ENCODE measurements around the gene MDM2.

MDM2 gene

DNA sequence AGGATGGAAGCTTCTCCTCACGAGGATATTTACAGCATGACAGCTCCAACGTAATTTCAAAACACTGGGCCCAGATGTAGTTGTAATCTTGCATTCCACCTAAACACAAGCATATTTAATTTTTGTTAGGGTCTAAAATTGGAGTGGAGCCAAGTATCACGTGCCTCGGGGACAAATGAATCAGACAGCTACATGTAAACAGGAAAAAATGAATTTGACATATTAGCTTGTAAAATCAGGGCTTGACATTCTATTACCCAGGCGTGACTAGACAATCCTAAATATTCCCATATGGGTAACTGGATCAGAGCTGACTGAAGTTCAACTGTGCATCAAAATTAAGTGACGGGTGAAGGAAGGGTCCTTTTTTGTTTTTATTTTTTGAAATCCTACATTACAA, 59.0 kb downstream of the MDM2 start:
- Mint-ChIP-seq H3K27ac (no peak overlapping the region), H3K36me3 (ENCODE audit: low read depth) (peaks cover 69% of the 10 kb centered on the region), H3K4me1 (ENCODE audit: low read depth) (no peaks in the 10 kb centered on the region), H3K4me3 (no peak overlapping the region), H3K9me3 (no peaks in the 10 kb centered on the region), H3K27me3 (no peaks in the 10 kb centered on the region)
- intact Hi-C loops (cut with micrococcal nuclease): loop anchor here (10.0 kb wide), 1 partner anchor 388 kb away; no protein-coding TSS in a partner anchor

DNA sequence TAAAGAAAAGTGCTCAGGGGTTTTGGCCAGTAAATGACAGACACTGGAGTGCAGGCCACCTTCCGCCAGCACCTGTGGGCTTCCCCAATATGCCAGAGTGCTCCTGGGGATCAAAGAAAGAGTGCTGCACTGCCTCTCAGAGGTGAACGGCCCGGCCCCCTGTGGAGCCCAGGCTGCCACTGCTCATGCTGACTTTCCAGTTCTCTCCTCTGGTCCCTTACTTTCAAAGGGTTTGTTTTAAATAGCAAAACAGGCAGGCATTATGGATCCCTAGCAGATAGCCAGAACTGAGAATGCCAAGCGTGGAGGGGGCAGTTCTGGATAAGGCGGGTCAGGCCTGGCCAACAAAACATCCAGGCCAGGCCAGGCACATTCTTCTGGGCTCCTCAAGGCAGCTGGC, 59.6 kb downstream of the MDM2 start:
- Mint-ChIP-seq H3K9me3 (no peaks in the 10 kb centered on the region), H3K4me1 (ENCODE audit: low read depth) (no peaks in the 10 kb centered on the region), H3K36me3 (ENCODE audit: low read depth) (peaks cover 70% of the 10 kb centered on the region), H3K27me3 (no peaks in the 10 kb centered on the region), H3K4me3 (no peak overlapping the region), H3K27ac (no peak overlapping the region)
- intact Hi-C loops (cut with micrococcal nuclease): loop anchor here (10.0 kb wide), 1 partner anchor 387 kb away; no protein-coding TSS in a partner anchor

GRCh38 chr12:68868043-68868790, 60.2 kb downstream of the MDM2 start:
- Mint-ChIP-seq H3K4me1 (ENCODE audit: low read depth) (no peaks in the 10 kb centered on the region), H3K4me3 (no peak overlapping the region), H3K27ac (no peak overlapping the region), H3K27me3 (no peaks in the 10 kb centered on the region), H3K36me3 (ENCODE audit: low read depth) (peaks cover 70% of the 10 kb centered on the region), H3K9me3 (no peaks in the 10 kb centered on the region)
- intact Hi-C loops (cut with micrococcal nuclease): loop anchor here (10.0 kb wide), 1 partner anchor 387 kb away; no protein-coding TSS in a partner anchor

- H3K4me3 Mint-ChIP-seq: no peak overlapping the region
- H3K27me3 Mint-ChIP-seq: no peaks in the 10 kb centered on the region
- intact Hi-C loops (cut with micrococcal nuclease): no loop called here
- no peaks in the 10 kb centered on the region for H3K9me3 Mint-ChIP-seq
- H3K36me3 Mint-ChIP-seq (ENCODE audit: low read depth): peaks cover 80% of the 10 kb centered on the region
- H3K4me1 Mint-ChIP-seq (ENCODE audit: low read depth): peaks cover 5% of the 10 kb centered on the region
- H3K27ac Mint-ChIP-seq: no peak overlapping the region
Observed at GRCh38 chr12:68870011-68870410, 62.0 kb downstream of the MDM2 start.

DNA sequence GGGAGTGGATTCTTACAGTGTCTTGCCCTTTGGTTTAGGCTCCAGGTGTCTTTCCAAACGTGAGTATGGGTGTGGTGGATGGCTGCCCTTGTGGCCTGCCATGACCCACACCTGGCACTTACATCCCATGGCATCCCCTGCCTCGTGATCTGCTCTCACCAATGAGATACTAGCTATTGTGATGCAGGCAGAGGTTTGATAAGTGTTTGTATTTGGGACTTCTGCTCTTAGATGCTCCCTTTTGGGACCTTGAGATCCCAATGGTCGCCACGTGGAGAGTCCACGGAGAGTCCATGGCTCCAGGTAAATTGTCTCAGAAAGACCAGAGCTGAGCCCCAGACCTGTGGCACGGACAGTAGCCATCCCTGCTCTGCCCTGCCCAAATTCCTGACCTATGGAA, 62.5 kb downstream of the MDM2 start:
- Mint-ChIP-seq H3K27me3 (no peaks in the 10 kb centered on the region), H3K4me1 (ENCODE audit: low read depth) (peaks cover 5% of the 10 kb centered on the region), H3K27ac (no peak overlapping the region), H3K9me3 (no peaks in the 10 kb centered on the region), H3K36me3 (ENCODE audit: low read depth) (peaks cover 80% of the 10 kb centered on the region), H3K4me3 (no peak overlapping the region)
- intact Hi-C loops (cut with micrococcal nuclease): no loop called here

DNA sequence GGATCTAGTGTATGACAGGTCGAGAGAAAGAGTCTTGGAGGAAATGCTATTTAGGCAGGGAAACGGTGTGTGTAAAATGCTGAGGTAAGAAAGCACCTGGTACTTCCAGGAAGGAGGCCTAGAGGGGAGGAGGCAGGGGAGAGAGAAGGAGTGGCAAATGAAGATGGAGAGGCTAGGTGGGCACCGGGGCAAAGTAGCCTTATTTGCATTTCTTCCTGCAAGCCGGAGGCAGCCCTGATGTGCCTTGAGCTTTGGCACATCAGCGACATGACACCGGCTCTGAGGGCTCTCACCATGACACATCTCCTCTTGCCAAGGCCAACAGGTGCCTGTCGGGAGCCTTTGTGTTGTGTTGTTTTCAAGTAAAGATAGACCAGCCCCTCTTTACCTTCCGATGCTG, 63.4 kb downstream of the MDM2 start:
- H3K4me3 Mint-ChIP-seq: no peak overlapping the region

GRCh38 chr12:68871921-68872320, 63.9 kb downstream of the MDM2 start:
- Mint-ChIP-seq H3K9me3 (no peaks in the 10 kb centered on the region), H3K36me3 (ENCODE audit: low read depth) (peaks cover 74% of the 10 kb centered on the region), H3K27me3 (no peaks in the 10 kb centered on the region), H3K4me3 (no peak overlapping the region), H3K27ac (no peak overlapping the region), H3K4me1 (ENCODE audit: low read depth) (peaks cover 5% of the 10 kb centered on the region)
- intact Hi-C loops (cut with micrococcal nuclease): no loop called here

More for the DNA sequence above, 63.4 kb downstream of the MDM2 start:
- Mint-ChIP-seq H3K36me3 (ENCODE audit: low read depth) (peaks cover 74% of the 10 kb centered on the region), H3K27ac (no peak overlapping the region), H3K9me3 (no peaks in the 10 kb centered on the region), H3K27me3 (no peaks in the 10 kb centered on the region), H3K4me1 (ENCODE audit: low read depth) (peaks cover 5% of the 10 kb centered on the region)
- intact Hi-C loops (cut with micrococcal nuclease): no loop called here

DNA sequence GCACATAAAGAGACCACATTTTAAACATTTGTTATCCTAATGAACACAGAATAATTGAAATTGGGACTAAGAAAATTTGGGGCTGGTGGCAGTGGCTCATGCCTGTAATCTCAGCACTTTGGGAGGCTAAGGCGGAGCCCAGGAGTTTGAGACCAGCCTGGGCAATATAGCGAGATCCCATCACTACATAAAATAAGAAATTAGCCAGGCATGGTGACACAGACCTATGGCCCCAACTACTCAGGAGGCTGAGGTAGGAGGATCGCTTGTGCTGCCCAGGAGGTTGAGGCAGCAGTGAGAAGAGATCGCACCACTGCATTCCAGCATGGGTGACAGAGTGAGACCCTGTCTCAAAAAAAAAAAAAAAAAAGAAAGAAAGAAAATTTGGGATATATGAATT, 65.3 kb downstream of the MDM2 start:
- H3K4me1 Mint-ChIP-seq (ENCODE audit: low read depth): peaks cover 5% of the 10 kb centered on the region
- no peak overlapping the region for H3K27ac Mint-ChIP-seq
- intact Hi-C loops (cut with micrococcal nuclease): no loop called here
- peaks cover 73% of the 10 kb centered on the region for H3K36me3 Mint-ChIP-seq (ENCODE audit: low read depth)
- H3K4me3 Mint-ChIP-seq: no peak overlapping the region
- no peaks in the 10 kb centered on the region for H3K27me3 Mint-ChIP-seq
- no peaks in the 10 kb centered on the region for H3K9me3 Mint-ChIP-seq

DNA sequence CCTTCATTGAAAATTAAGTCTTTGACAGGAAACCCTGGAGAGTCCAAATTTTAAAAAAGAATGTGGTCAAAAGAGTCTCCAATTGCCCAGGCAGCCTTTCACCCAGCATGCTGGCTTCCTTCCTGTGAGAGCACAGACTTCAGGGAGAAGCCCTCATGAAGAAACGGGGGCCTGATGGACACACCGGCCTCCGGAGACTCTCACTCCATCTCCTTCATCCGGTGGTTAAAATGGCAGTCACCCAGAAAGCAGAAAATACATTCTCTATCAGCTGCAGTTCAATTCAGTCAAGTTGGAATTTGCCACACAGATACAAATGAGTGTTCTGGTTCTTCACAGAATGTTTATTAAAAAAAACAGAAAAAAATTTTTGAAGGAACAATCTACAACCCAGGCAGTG, 68.5 kb downstream of the MDM2 start:
- Mint-ChIP-seq H3K4me1 (ENCODE audit: low read depth) (peaks cover 5% of the 10 kb centered on the region), H3K27me3 (no peaks in the 10 kb centered on the region), H3K27ac (peak overlapping the region; percentile 45), H3K36me3 (ENCODE audit: low read depth) (peaks cover 66% of the 10 kb centered on the region), H3K9me3 (no peaks in the 10 kb centered on the region), H3K4me3 (no peak overlapping the region)
- intact Hi-C loops (cut with micrococcal nuclease): no loop called here

- Mint-ChIP-seq H3K27me3 (no peaks in the 10 kb centered on the region), H3K4me1 (ENCODE audit: low read depth) (peaks cover 5% of the 10 kb centered on the region), H3K36me3 (ENCODE audit: low read depth) (peaks cover 68% of the 10 kb centered on the region), H3K4me3 (no peak overlapping the region), H3K27ac (no peak overlapping the region), H3K9me3 (no peaks in the 10 kb centered on the region)
- intact Hi-C loops (cut with micrococcal nuclease): no loop called here
Observed at GRCh38 chr12:68877583-68877982, 69.6 kb downstream of the MDM2 start.

DNA sequence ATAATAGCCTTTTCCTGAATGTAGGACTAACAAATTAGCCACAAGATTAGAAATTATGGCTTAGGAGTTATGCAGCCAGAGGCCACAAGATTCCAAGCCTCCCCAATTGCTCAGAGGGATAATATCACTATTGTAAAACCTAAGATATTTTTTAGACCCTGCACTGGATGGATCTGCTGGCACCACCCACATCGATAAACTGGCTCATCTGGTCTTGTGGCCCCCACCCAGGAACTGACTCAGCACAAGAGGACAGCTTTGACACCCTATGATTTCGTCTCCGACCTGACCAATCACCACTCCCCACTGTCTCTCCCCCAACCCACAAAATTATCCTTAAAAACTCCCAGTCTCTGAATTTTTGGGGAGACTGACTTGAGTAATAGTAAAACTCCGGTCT, 70.3 kb downstream of the MDM2 start:
- Mint-ChIP-seq H3K4me1 (ENCODE audit: low read depth) (peaks cover 5% of the 10 kb centered on the region), H3K4me3 (no peak overlapping the region), H3K27ac (no peak overlapping the region), H3K9me3 (no peaks in the 10 kb centered on the region), H3K36me3 (ENCODE audit: low read depth) (peaks cover 75% of the 10 kb centered on the region), H3K27me3 (no peaks in the 10 kb centered on the region)
- intact Hi-C loops (cut with micrococcal nuclease): no loop called here

GRCh38 chr12:68878846-68879245, 70.9 kb downstream of the MDM2 start:
- peaks cover 80% of the 10 kb centered on the region for H3K36me3 Mint-ChIP-seq (ENCODE audit: low read depth)
- peaks cover 5% of the 10 kb centered on the region for H3K4me1 Mint-ChIP-seq (ENCODE audit: low read depth)
- no peaks in the 10 kb centered on the region for H3K27me3 Mint-ChIP-seq
- H3K9me3 Mint-ChIP-seq: no peaks in the 10 kb centered on the region
- no peak overlapping the region for H3K4me3 Mint-ChIP-seq
- intact Hi-C loops (cut with micrococcal nuclease): no loop called here
- H3K27ac Mint-ChIP-seq: no peak overlapping the region

DNA sequence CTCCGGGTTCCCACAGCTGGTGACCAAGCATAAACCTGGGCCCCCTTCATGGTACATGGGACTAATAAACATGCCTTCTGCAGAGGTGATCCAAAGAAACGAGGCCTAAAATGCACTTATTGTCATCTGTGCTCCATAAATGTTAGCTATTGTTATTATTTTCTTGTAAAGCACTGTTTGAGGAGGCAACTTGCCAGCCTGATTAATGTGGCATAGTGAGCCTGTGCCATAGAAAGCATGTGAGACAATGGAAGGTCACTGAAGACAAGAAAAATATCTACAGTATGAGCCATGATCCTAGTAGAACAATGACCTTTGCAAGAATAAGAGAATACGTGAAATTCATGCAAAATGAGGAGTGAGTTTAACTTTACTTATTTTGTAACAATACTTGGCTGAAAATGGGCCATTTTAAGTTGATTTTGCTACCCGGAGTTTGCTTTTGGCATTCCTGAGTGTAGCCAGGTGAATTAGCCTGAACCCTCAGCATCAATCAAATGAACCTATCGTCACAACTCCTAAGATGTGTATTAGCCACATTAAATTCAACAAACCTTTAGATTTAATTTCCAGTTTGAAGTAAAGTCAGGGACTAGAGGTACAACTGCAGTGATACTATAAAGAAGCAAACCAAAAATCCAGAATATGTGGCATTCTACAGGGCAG, 72.8 kb downstream of the MDM2 start:
- intact Hi-C loops (cut with micrococcal nuclease): no loop called here
- no peaks in the 10 kb centered on the region for H3K27me3 Mint-ChIP-seq
- H3K4me1 Mint-ChIP-seq (ENCODE audit: low read depth): no peaks in the 10 kb centered on the region
- no peak overlapping the region for H3K4me3 Mint-ChIP-seq
- H3K9me3 Mint-ChIP-seq: no peaks in the 10 kb centered on the region
- peaks cover 86% of the 10 kb centered on the region for H3K36me3 Mint-ChIP-seq (ENCODE audit: low read depth)
- H3K27ac Mint-ChIP-seq: no peak overlapping the region

DNA sequence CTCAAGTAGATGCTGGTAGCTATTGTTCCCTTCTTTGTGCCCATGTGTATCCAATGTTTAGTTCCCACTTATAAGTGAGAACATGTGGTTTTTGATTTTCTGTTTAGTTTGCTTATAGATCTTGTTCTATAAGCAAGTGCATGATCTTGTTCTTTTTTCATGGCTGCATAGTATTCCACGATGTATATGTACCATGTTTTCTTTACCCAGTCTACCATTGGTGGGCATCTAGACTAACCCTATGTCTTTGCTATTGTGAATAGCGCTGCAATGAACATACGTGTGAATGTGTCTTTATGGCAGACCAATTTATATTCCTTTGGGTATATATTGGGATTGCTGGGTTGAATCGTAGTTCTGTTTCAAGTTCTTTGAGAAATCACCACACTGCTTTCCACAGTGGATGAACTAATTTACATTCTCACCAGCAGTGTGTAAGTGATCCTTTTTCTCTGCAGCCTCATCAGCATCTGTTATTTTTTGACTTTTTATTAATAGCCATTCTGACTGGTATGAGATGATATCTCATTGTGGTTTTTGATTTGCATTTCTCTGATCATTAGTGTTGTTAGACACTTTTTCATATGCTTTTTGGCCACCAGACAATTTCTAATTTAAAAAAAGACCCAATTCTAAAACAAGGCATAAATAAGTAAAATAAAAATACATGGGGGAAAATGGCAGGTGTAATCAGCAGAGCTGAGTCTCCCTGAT, 74.4 kb downstream of the MDM2 start:
- no peak overlapping the region for H3K4me3 Mint-ChIP-seq
- no peaks in the 10 kb centered on the region for H3K27me3 Mint-ChIP-seq
- H3K27ac Mint-ChIP-seq: no peak overlapping the region
- no peaks in the 10 kb centered on the region for H3K9me3 Mint-ChIP-seq
- intact Hi-C loops (cut with micrococcal nuclease): no loop called here
- no peaks in the 10 kb centered on the region for H3K4me1 Mint-ChIP-seq (ENCODE audit: low read depth)
- H3K36me3 Mint-ChIP-seq (ENCODE audit: low read depth): peaks cover 74% of the 10 kb centered on the region

Measured in dendritic cell treated with granulocyte-macrophage colony-stimulating factor and Interleukin-4, amounts not matched to agents 40 ng/mL and 50 ng/mL, for 4 days (primary cell).